HepG2 (cell line): Measurements from ENCODE around the gene ZBTB9. TPM values are rescaled to one million over a fixed set of nuclear protein-coding genes. Genes with fewer than 3 reads are reported as not detected.

Source experiments
- GABPA ChIP-seq, 2 experiments: IDR thresholded peaks; 2 replicates each; pipeline ENCODE4 v1.6.1; 2011 to 2016; ENCODE audit warnings: low read depth in 2 of 2, low read length in 1 of 2, missing biosample characterization in 1 of 2, missing genetic modification characterization in 1 of 2
- HOXA9 ChIP-seq: sonication (generic); formaldehyde crosslinking; IDR thresholded peaks from 2 replicates; pipeline ENCODE4 v1.8.1; 2022; ENCODE audit warnings: missing genetic modification reagents, mild to moderate bottlenecking, moderate library complexity, borderline replicate concordance
- KMT2A ChIP-seq: sonication (generic); formaldehyde crosslinking; IDR thresholded peaks from 2 replicates; pipeline ENCODE4 v1.4.0; 2020; ENCODE audit warnings: missing genetic modification reagents
- NCOA2 ChIP-seq: sonication (generic); formaldehyde crosslinking; IDR thresholded peaks from 2 replicates; pipeline ENCODE4 v1.8.0; 2022; ENCODE audit warnings: inconsistent platforms
- REPIN1 ChIP-seq: sonication (generic); formaldehyde crosslinking; IDR thresholded peaks from 2 replicates; pipeline ENCODE4 v1.8.0; 2022; ENCODE audit warnings: missing genetic modification reagents, low read depth, mild to moderate bottlenecking, borderline replicate concordance
- SYNCRIP ChIP-seq: fragments of 200-400 bp; formaldehyde crosslinking; IDR thresholded peaks from 2 replicates; pipeline ENCODE4 v1.6.1; 2018; ENCODE audit warnings: mild to moderate bottlenecking, low read depth, low read length; ENCODE audit not compliant: insufficient read depth
- ZBTB21 ChIP-seq: sonication (generic); formaldehyde crosslinking; IDR thresholded peaks from 2 replicates; pipeline ENCODE4 v1.4.0; 2020; ENCODE audit warnings: missing genetic modification reagents
- ZNF17 ChIP-seq: sonication (generic); formaldehyde crosslinking; IDR thresholded peaks from 2 replicates; pipeline ENCODE4 v1.5.0; 2020; ENCODE audit warnings: mild to moderate bottlenecking, missing genetic modification reagents
- ZNF264 ChIP-seq: sonication (generic); formaldehyde crosslinking; IDR thresholded peaks from 2 replicates; pipeline ENCODE4 v1.4.0; 2020; ENCODE audit warnings: missing genetic modification reagents
- ZNF510 ChIP-seq: sonication (generic); formaldehyde crosslinking; IDR thresholded peaks from 2 replicates; pipeline ENCODE4 v1.4.0; 2020; ENCODE audit warnings: low read depth, mild to moderate bottlenecking, missing genetic modification reagents
- ZNF513 ChIP-seq: sonication (generic); formaldehyde crosslinking; conservative IDR thresholded peaks from 2 replicates; pipeline ENCODE4 v1.5.0; 2020; ENCODE audit warnings: missing genetic modification reagents
- ZNF607 ChIP-seq: sonication (generic); formaldehyde crosslinking; IDR thresholded peaks from 2 replicates; pipeline ENCODE4 v1.5.1; 2020; ENCODE audit warnings: missing genetic modification reagents, mild to moderate bottlenecking, borderline replicate concordance
- ZNF839 ChIP-seq: sonication (generic); formaldehyde crosslinking; IDR thresholded peaks from 2 replicates; pipeline ENCODE4 v1.4.0; 2020; ENCODE audit warnings: missing genetic modification reagents, mild to moderate bottlenecking, borderline replicate concordance
- ZZZ3 ChIP-seq: sonication (generic); formaldehyde crosslinking; IDR thresholded peaks from 2 replicates; pipeline ENCODE4 v1.4.0; 2020; ENCODE audit warnings: missing genetic modification reagents, mild to moderate bottlenecking, borderline replicate concordance
- polyA plus RNA-seq, 8 experiments: library from polyadenylated mRNA; depleted of rRNA in 3 of 8; stranded (reverse) in 7 of 8; unstranded in 1 of 8; fragments of >200 nt; fragmentation: Illumina TruSeq in 4 of 8; extraction: Trizol in 4 of 8; gene quantifications; 2 replicates each; pipeline versions ENCODE4 v1.2.1 to v1.2.3, GENCODE V29; 2011 to 2016; ENCODE audit warnings: low read depth in 4 of 8, missing spikeins in 1 of 8, mixed read lengths in 1 of 8; ENCODE audit not compliant: insufficient read depth in 1 of 8
- total RNA-seq, 5 experiments: library from RNA; depleted of rRNA; stranded (reverse); fragments of >200 nt; fragmentation: Illumina TruSeq; extraction: Trizol; gene quantifications; 2 replicates each; pipeline ENCODE4 v1.2.3, GENCODE V29; 2016; ENCODE audit warnings: low read depth in 1 of 5
- TF ChIP-seq, protein P1 (sequence below): IDR thresholded peaks from 2 replicates; pipeline ENCODE4 v1.6.1; 2016; ENCODE audit warnings: missing genetic modification reagents, missing compliant biosample characterization
- TF ChIP-seq, protein P2 (sequence below): sonication (generic); formaldehyde crosslinking; IDR thresholded peaks from 2 replicates; pipeline ENCODE4 v1.5.0; 2020; ENCODE audit warnings: mild to moderate bottlenecking, low read depth, missing genetic modification reagents, borderline replicate concordance
- TF ChIP-seq, protein P3 (sequence below): sonication (generic); formaldehyde crosslinking; IDR thresholded peaks from 2 replicates; pipeline ENCODE4 v1.5.0; 2020; ENCODE audit warnings: missing genetic modification reagents, mild to moderate bottlenecking, borderline replicate concordance
- TF ChIP-seq, protein P4 (sequence below): sonication (generic); formaldehyde crosslinking; IDR thresholded peaks from 2 replicates; pipeline ENCODE4 v1.5.0; 2020; ENCODE audit warnings: mild to moderate bottlenecking, missing genetic modification reagents

The ZBTB9 gene
- total and polyA plus RNA-seq, 2 of the 13 experiments (the other 11 are each of a cell fraction or from before 2014, with no cell fraction given), result 5.3 to 9.2 TPM

GRCh38 chr6:33454009-33454946 lies at the start of gene ZBTB9 (continued):
- 0 out of 2 replicates have a peak, but pooled peaks have one; percentile 74 for TF ChIP-seq ZNF510
- TF ChIP-seq NCOA2 (CRISPR knock-in tag), result peak; percentile 52; the same call in 1 of the 2 replicates
- peak; percentile 100 for TF ChIP-seq GABPA (IDR thresholded peaks at IDR 0.05; ENCODE audit: low read depth, low read length)
- peak; percentile 96 for TF ChIP-seq GABPA (CRISPR knock-in tag; IDR thresholded peaks at IDR 0.05; ENCODE audit: low read depth)
- peak; percentile 93 for TF ChIP-seq ZNF607 (CRISPR knock-in tag)
- peak; percentile 74; the same call in 1 of the 2 replicates for TF ChIP-seq ZNF17 (CRISPR knock-in tag)
- peak; percentile 95 for TF ChIP-seq HOXA9 (CRISPR knock-in tag)
- TF ChIP-seq ZBTB21 (CRISPR knock-in tag), result no peak; the same call in 1 of the 2 replicates
- TF ChIP-seq REPIN1 (CRISPR knock-in tag), result peak; percentile 92; the same call in 1 of the 2 replicates
- TF ChIP-seq, protein P1, sequence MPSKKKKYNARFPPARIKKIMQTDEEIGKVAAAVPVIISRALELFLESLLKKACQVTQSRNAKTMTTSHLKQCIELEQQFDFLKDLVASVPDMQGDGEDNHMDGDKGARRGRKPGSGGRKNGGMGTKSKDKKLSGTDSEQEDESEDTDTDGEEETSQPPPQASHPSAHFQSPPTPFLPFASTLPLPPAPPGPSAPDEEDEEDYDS (CRISPR knock-in tag), result peak; percentile 96
- TF ChIP-seq ZNF264, result no peak
- TF ChIP-seq, protein P2, sequence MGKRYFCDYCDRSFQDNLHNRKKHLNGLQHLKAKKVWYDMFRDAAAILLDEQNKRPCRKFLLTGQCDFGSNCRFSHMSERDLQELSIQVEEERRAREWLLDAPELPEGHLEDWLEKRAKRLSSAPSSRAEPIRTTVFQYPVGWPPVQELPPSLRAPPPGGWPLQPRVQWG, result no peak
- no peak for TF ChIP-seq SYNCRIP
- peak; percentile 91 for TF ChIP-seq KMT2A (CRISPR knock-in tag)
- TF ChIP-seq, protein P3, sequence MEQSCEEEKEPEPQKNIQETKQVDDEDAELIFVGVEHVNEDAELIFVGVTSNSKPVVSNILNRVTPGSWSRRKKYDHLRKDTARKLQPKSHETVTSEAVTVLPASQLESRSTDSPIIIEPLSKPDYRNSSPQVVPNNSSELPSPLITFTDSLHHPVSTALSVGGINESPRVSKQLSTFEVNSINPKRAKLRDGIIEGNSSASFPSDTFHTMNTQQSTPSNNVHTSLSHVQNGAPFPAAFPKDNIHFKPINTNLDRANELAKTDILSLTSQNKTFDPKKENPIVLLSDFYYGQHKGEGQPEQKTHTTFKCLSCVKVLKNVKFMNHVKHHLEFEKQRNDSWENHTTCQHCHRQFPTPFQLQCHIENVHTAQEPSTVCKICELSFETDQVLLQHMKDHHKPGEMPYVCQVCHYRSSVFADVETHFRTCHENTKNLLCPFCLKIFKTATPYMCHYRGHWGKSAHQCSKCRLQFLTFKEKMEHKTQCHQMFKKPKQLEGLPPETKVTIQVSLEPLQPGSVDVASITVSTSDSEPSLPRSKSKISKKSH (CRISPR knock-in tag), result peak; percentile 87
- TF ChIP-seq, protein P4, sequence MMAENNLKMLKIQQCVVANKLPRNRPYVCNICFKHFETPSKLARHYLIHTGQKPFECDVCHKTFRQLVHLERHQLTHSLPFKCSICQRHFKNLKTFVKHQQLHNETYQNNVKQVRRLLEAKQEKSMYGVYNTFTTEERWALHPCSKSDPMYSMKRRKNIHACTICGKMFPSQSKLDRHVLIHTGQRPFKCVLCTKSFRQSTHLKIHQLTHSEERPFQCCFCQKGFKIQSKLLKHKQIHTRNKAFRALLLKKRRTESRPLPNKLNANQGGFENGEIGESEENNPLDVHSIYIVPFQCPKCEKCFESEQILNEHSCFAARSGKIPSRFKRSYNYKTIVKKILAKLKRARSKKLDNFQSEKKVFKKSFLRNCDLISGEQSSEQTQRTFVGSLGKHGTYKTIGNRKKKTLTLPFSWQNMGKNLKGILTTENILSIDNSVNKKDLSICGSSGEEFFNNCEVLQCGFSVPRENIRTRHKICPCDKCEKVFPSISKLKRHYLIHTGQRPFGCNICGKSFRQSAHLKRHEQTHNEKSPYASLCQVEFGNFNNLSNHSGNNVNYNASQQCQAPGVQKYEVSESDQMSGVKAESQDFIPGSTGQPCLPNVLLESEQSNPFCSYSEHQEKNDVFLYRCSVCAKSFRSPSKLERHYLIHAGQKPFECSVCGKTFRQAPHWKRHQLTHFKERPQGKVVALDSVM (CRISPR knock-in tag), result peak; percentile 56; the same call in 1 of the 2 replicates
- TF ChIP-seq ZNF839, result peak; percentile 29; the same call in 1 of the 2 replicates
- peak; percentile 90; the same call in 1 of the 2 replicates for TF ChIP-seq ZZZ3 (CRISPR knock-in tag)
- TF ChIP-seq ZNF513 (CRISPR knock-in tag), result 0 out of 2 replicates have a peak, but pooled peaks have one; percentile 68
